ENCODE data around the gene RMI2.

RMI2 gene

GRCh38 chr16:11309895-11310633 is 35.2 kb upstream of the RMI2 start:
- in situ Hi-C loops (cut with HindIII; ENCODE audit: low sequenced_read_pairs): loop anchor here (5.0 kb wide), 2 partner anchors 42 to 103 kb away; no protein-coding TSS in a partner anchor

GRCh38 chr16:11310634-11310977 is 34.7 kb upstream of the RMI2 start:
- in situ Hi-C loops (cut with HindIII; ENCODE audit: low sequenced_read_pairs): loop anchor here (5.0 kb wide), 2 partner anchors 42 to 103 kb away; no protein-coding TSS in a partner anchor

GRCh38 chr16:11310997-11311561 is 34.2 kb upstream of the RMI2 start:
- in situ Hi-C loops (cut with HindIII; ENCODE audit: low sequenced_read_pairs): loop anchor here (5.0 kb wide), 2 partner anchors 41 to 104 kb away; no protein-coding TSS in a partner anchor

- in situ Hi-C loops (cut with HindIII; ENCODE audit: low sequenced_read_pairs): loop anchor here (5.0 kb wide), 2 partner anchors 39 to 106 kb away; no protein-coding TSS in a partner anchor
These were observed 32.4 kb upstream of the RMI2 start for GRCh38 chr16:11312718-11313492.

GRCh38 chr16:11313493-11314308 is 31.6 kb upstream of the RMI2 start:
- in situ Hi-C loops (cut with HindIII; ENCODE audit: low sequenced_read_pairs): loop anchor here (5.0 kb wide), 2 partner anchors 39 to 106 kb away; no protein-coding TSS in a partner anchor

- in situ Hi-C loops (cut with HindIII; ENCODE audit: low sequenced_read_pairs): loop anchor here (5.0 kb wide), 2 partner anchors 38 to 107 kb away; no protein-coding TSS in a partner anchor
These were observed 30.9 kb upstream of the RMI2 start for GRCh38 chr16:11314309-11314894.

GRCh38 chr16:11315510-11315909 is 29.7 kb upstream of the RMI2 start:
- in situ Hi-C loops (cut with HindIII; ENCODE audit: low sequenced_read_pairs): no loop called here

GRCh38 chr16:11316331-11317015 is 28.8 kb upstream of the RMI2 start:
- in situ Hi-C loops (cut with HindIII; ENCODE audit: low sequenced_read_pairs): no loop called here

GRCh38 chr16:11318817-11319216 is 26.4 kb upstream of the RMI2 start:
- in situ Hi-C loops (cut with HindIII; ENCODE audit: low sequenced_read_pairs): no loop called here

- in situ Hi-C loops (cut with HindIII; ENCODE audit: low sequenced_read_pairs): loop anchor here (5.0 kb wide), 1 partner anchor 42 kb away; the partner anchor contains the start of gene PRM2
These were observed 25.6 kb upstream of the RMI2 start for GRCh38 chr16:11319529-11320146.

GRCh38 chr16:11320170-11320569 is 25.1 kb upstream of the RMI2 start:
- in situ Hi-C loops (cut with HindIII; ENCODE audit: low sequenced_read_pairs): loop anchor here (5.0 kb wide), 1 partner anchor 43 kb away; the partner anchor contains the start of gene PRM2

GRCh38 chr16:11321662-11322061 is 23.6 kb upstream of the RMI2 start:
- in situ Hi-C loops (cut with HindIII; ENCODE audit: low sequenced_read_pairs): loop anchor here (5.0 kb wide), 1 partner anchor 44 kb away; the partner anchor contains the start of gene PRM2

- in situ Hi-C loops (cut with HindIII; ENCODE audit: low sequenced_read_pairs): loop anchor here (5.0 kb wide), 1 partner anchor 46 kb away; the partner anchor contains the start of gene PRM2
These were observed 22.4 kb upstream of the RMI2 start for GRCh38 chr16:11322823-11323222.

GRCh38 chr16:11323551-11324336 is 21.5 kb upstream of the RMI2 start:
- in situ Hi-C loops (cut with HindIII; ENCODE audit: low sequenced_read_pairs): loop anchor here (5.0 kb wide), 1 partner anchor 46 kb away; the partner anchor contains the start of gene PRM2

- in situ Hi-C loops (cut with HindIII; ENCODE audit: low sequenced_read_pairs): no loop called here
These were observed 19.7 kb upstream of the RMI2 start for GRCh38 chr16:11325404-11326083.

GRCh38 chr16:11326084-11326736 is 19.0 kb upstream of the RMI2 start:
- in situ Hi-C loops (cut with HindIII; ENCODE audit: low sequenced_read_pairs): no loop called here

GRCh38 chr16:11326737-11327276 is 18.5 kb upstream of the RMI2 start:
- in situ Hi-C loops (cut with HindIII; ENCODE audit: low sequenced_read_pairs): no loop called here

Data from endothelial cell of hepatic sinusoid (primary cell).